C4-2B (cell line): ENCODE results near the gene MYO1E.

Source experiments
- ZFX ChIP-seq: fragments of 450-650 bp; IDR thresholded peaks from 2 replicates; pipeline ENCODE4 v1.6.1; 2017
- TF ChIP-seq, protein P1 (sequence below): fragments of 450-650 bp; conservative IDR thresholded peaks from 2 replicates; pipeline ENCODE4 v1.5.1; 2017; ENCODE audit warnings: mild to moderate bottlenecking

DNA sequence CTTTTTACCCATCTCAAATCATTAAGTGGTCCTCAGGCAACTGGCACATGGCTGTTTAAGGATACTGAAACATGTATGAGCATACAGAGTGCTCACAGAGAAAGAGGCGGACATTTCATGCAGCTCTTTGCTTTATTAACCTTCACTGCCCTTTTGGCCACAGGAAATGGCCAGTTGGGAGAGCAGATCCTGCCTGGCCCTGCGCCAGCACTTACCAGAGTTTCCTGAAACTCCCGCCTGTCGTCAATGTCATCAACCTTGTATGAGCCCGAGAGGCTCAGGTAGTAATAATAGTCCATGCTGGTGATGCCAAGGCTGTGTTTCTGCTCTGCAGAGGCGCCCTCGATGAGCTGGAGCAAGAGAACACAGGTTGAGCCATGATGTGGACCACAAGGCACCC is 148.2 kb downstream of the MYO1E start:
- TF ChIP-seq, protein P1, sequence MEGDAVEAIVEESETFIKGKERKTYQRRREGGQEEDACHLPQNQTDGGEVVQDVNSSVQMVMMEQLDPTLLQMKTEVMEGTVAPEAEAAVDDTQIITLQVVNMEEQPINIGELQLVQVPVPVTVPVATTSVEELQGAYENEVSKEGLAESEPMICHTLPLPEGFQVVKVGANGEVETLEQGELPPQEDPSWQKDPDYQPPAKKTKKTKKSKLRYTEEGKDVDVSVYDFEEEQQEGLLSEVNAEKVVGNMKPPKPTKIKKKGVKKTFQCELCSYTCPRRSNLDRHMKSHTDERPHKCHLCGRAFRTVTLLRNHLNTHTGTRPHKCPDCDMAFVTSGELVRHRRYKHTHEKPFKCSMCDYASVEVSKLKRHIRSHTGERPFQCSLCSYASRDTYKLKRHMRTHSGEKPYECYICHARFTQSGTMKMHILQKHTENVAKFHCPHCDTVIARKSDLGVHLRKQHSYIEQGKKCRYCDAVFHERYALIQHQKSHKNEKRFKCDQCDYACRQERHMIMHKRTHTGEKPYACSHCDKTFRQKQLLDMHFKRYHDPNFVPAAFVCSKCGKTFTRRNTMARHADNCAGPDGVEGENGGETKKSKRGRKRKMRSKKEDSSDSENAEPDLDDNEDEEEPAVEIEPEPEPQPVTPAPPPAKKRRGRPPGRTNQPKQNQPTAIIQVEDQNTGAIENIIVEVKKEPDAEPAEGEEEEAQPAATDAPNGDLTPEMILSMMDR, result no peak
- TF ChIP-seq ZFX, result no peak
